Epithelial cell of proximal tubule (primary cell): ENCODE measurements around the gene PLCZ1. TPM values are rescaled to one million over a fixed set of nuclear protein-coding genes. Genes with fewer than 3 reads are reported as not detected.

Experiments used
- DNase-seq: peaks from one replicate; pipeline ENCODE4 v3.0.0-alpha.2; 2011; ENCODE audit warnings: low read depth
- H3K4me3 ChIP-seq: 2 replicates; pipeline ENCODE4 v1.5.1; 2011; ENCODE audit warnings: low read depth, mild to moderate bottlenecking, low read length
- CTCF ChIP-seq: conservative IDR thresholded peaks from 2 replicates; pipeline ENCODE4 v1.5.1; 2012; ENCODE audit warnings: low read depth, mild to moderate bottlenecking, low read length
- total RNA-seq: library from RNA; depleted of rRNA; stranded (reverse); fragments of >200 nt; gene quantifications from 2 replicates; pipeline ENCODE4 v1.2.3, GENCODE V29; 2015

PLCZ1 gene
- total RNA-seq, 1 donor from 2014 or later, result not detected

DNA sequence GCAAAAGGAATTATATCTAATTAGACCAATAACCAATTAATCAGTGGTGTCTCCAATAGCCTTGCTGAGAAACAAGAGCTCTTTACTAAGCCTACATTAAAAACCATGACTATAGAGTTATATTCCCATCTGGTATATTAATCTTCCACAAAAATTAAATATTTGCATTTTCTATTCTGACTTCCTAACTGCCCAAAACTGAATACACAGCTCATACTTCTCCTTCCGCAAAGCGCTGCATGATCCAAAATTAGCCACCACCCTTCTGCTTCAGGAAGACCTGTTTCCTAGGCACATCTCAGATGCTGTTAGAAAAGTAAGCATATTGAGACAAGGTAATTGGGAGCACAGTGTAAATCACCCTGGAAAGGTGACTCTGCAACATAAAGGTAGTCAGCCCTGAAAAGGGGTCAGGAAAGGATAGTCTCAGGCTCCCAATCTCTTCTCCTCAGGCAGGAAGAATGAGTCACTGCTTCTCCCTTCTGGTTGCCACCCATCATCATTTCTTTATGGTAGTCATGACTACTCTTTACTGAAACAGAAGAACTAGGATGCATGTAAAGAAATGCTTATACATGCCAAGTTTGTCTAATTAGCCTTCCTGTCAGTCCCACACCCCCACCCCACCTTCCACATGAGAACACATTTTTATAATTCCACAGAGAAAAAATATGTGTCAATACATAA is 54.3 kb downstream of the PLCZ1 start:
- no peak for DNase-seq
- no peak overlapping the region for H3K4me3 ChIP-seq
- TF ChIP-seq CTCF, result no peak

DNA sequence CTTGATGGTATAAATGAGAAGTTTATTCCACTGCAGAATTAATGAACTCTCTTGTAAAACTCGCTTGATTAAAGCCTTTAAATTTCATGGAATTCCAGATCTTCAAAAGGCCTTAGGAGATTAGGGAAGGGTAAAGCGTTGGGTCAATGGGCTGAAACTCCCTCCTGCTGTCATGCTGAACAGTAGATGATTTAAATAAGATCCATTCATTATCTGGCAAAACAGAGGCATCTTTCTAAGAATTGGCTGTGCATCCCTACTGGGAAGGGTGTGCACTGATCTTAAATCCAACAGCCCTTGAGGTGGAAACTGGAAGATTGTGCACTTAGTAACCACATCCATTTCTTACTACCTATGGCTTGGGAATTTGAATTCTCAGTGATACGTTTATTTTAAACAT is 56.0 kb downstream of the PLCZ1 start:
- no peak overlapping the region for H3K4me3 ChIP-seq
- DNase-seq, result no peak
- TF ChIP-seq CTCF, result no peak

DNA sequence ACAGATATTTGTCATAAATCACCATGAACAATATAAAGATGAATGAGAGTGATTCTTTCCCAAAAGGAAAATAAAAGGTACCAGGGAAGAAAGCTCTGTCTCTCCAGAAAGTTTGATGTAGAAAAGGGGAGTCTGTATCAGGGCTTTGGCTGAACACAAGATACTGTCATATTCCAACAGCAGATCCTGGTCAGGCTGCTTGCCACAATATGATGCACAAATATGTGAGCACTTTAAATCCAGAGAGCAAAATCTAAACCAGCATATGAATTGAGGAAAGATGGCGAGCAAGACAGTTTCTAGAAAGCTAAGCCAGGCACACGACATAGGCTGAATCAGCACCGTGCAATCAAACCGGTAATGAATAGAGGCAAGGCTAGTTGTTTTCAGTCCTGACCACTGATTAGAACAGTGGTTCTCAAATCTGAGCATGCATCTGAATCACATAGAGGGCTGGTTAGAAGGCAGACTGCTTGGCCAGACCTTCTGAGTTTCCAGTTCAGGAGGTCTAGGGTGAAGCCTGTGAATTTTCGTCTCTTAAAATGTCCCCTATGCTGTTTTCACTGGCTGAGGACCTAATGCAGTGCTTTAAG is 60.7 kb downstream of the PLCZ1 start:
- no peak for DNase-seq
- TF ChIP-seq CTCF, result no peak
- H3K4me3 ChIP-seq, result no peak overlapping the region

DNA sequence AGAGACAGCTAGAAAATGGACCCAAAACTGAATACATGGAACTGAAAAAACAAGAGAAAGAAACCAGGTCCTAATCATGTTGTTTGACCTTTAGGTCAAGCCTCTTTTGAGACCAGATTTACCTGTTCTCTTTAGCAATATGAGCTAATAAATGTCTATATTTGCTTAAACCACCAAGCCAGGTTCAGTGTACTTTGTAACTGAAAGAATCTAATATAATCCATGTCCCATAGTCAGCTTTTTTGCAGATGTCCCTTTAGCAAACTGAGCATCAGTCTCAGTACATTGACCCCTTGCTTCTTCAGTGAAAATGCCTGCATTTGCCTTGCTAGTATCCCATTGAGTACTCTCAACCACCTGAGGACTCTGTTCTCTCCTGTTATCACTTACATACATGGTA is 61.7 kb downstream of the PLCZ1 start:
- TF ChIP-seq CTCF, result no peak
- no peak for DNase-seq
- H3K4me3 ChIP-seq, result no peak overlapping the region

- peak; percentile 27 for DNase-seq
- no peak for TF ChIP-seq CTCF
- H3K4me3 ChIP-seq, result no peak overlapping the region
Observed at GRCh38 chr12:18658829-18659228, 79.0 kb downstream of the PLCZ1 start.

DNA sequence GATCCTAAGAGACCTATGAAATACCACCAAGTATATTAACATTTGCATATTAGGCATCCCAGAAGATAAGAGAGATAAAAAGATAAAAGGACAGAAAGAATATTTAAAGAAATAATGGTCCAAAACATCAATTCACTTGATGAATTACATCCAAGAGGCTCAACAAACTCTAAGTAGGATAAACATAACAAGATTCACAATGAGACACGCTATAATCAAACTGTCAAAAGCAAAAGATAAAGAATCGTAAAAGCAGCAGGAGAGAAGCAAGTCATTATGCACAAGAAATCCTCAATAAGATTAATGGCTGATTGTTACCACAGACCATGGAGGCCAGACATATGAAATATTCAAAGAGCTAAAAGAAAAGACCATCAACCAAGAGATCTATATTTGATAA is 79.6 kb downstream of the PLCZ1 start:
- H3K4me3 ChIP-seq, result no peak overlapping the region
- TF ChIP-seq CTCF, result no peak
- no peak for DNase-seq

DNA sequence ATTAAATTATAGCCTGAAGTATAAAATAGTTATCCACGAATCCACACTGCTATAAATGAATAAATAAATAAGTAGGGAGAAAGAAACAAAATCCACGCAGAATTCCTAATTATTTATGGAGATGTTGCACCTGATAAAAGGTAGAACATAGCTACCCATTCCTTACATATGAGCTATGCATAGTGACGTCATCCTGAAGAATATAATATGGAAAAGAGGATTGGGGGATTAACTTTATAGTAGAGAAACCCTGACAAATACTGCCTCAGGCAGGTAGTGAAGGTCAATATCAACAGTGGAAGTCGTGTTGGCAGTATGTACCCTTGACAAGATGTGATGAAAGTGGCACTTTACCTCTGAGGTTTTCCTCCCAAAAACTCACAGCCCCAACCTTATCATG is 82.5 kb downstream of the PLCZ1 start:
- no peak for DNase-seq
- TF ChIP-seq CTCF, result no peak
- H3K4me3 ChIP-seq, result no peak overlapping the region
